ENCODE measurements around the gene SMAD5.

SMAD5 gene

DNA sequence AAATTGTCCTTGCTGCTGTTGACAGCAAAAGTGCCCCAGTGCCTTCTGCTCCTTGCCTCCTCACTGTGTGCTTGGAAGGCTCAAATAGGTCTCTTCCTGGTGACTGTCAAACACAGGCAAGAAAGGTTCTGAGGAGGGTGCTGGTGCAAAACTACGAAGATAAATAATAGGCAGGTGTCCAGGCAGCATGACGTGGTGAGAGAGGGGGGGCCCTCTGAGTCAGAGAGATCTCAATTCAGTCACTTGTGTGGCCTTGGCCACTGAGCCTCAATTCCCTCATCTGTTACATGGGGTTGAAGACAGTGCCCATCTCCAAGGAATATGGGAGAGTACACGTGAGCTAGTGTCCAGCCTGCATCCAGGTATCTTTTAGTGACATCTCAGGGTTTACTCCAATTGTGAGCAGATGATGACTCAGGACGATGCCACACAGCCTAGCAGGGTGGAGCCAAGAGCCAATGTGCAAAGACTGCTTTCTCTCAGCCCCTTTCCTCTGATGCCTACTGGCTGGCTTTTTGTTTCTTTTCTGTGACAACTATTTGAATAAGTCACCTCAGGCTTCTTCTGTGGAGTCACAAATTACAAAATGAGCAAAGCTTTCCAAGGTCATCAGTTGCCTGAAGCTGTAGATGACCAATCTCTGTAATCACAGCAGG is 90.1 kb downstream of the SMAD5 start:
- Mint-ChIP-seq H3K4me1 (ENCODE audit: low read depth) (no peaks in the 10 kb centered on the region), H3K4me3 (no peak overlapping the region), H3K36me3 (ENCODE audit: low read depth) (no peaks in the 10 kb centered on the region), H3K27ac (no peak overlapping the region), H3K27me3 (ENCODE audit: low read depth) (peaks cover 3% of the 10 kb centered on the region), H3K9me3 (peaks cover 3% of the 10 kb centered on the region)

DNA sequence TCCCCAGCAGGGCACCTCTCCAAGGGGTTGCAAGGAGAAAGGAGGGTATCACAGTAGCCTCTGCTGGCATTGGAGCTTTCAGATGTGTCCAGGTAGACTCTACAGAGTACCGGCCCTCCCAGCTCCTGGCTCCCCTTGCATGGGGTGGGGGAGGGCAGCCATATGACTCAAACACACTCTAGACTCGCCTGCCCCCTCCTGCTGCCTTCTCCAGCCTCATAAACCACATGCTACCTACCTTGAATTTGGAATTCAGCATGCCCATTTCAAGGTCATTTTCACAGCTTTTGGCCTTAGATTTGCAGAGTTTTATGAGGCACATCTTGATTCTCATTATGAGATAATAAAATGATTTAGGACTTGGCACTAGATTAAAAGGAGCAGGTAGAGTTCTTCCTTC is 93.2 kb downstream of the SMAD5 start:
- H3K4me3 Mint-ChIP-seq, result no peak overlapping the region
- H3K9me3 Mint-ChIP-seq, result no peaks in the 10 kb centered on the region
- no peaks in the 10 kb centered on the region for H3K4me1 Mint-ChIP-seq (ENCODE audit: low read depth)
- H3K36me3 Mint-ChIP-seq (ENCODE audit: low read depth), result no peaks in the 10 kb centered on the region
- H3K27me3 Mint-ChIP-seq (ENCODE audit: low read depth), result peaks cover 7% of the 10 kb centered on the region
- H3K27ac Mint-ChIP-seq, result no peak overlapping the region

DNA sequence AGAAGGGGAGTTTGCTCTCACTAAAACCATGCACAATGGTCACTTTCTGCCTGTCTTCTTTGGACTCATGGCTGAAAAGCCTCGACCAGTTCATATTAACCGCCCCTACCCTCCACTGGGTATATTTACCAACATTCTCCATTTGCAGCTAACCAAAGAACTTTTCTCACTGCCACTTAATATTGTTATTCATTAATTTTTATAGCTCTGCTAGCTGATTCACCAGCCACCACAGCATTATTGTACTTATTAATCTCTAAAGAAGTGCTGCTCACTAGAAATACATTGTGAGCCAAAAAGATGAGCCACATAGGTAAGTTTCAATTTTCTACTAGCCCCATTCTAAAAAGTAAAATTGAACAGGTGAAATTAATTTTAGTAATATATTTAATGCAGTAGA is 93.8 kb downstream of the SMAD5 start:
- no peaks in the 10 kb centered on the region for H3K9me3 Mint-ChIP-seq
- peaks cover 7% of the 10 kb centered on the region for H3K27me3 Mint-ChIP-seq (ENCODE audit: low read depth)
- no peak overlapping the region for H3K4me3 Mint-ChIP-seq
- H3K27ac Mint-ChIP-seq, result no peak overlapping the region
- H3K4me1 Mint-ChIP-seq (ENCODE audit: low read depth), result no peaks in the 10 kb centered on the region
- no peaks in the 10 kb centered on the region for H3K36me3 Mint-ChIP-seq (ENCODE audit: low read depth)

DNA sequence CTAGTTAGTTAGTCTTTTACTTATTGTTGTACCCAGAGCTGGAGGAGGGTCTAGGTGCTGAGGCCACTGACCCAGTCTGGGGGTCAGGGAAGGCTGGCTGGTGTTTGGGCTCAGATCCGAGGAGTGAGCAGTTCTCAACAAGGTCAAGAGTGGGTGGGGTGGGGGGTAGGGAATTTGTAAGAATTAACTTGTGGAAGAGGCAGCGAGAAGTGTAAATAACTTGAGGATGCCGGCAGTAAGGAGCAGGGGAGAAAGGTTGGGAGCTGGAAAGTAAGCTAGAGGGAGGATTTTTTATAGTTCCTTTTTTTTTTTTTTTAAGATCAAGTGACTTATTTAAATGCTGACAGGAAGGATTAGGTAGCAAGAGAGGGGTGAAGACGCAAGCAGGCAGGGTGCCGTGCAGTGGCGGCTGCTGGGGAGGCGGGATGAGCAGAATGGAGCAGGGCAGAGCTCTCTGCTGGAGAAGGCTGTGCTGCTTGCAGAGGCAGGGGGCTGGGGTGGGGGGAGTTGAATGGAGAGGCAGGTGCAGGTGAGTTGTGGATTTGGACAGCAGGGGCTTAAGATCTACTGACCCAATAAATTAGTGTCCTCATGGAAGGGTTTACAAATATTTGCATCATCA is 95.6 kb downstream of the SMAD5 start:
- peaks cover 7% of the 10 kb centered on the region for H3K27me3 Mint-ChIP-seq (ENCODE audit: low read depth)
- H3K4me3 Mint-ChIP-seq, result no peak overlapping the region
- no peaks in the 10 kb centered on the region for H3K9me3 Mint-ChIP-seq
- no peaks in the 10 kb centered on the region for H3K4me1 Mint-ChIP-seq (ENCODE audit: low read depth)
- H3K36me3 Mint-ChIP-seq (ENCODE audit: low read depth), result no peaks in the 10 kb centered on the region
- H3K27ac Mint-ChIP-seq, result no peak overlapping the region

DNA sequence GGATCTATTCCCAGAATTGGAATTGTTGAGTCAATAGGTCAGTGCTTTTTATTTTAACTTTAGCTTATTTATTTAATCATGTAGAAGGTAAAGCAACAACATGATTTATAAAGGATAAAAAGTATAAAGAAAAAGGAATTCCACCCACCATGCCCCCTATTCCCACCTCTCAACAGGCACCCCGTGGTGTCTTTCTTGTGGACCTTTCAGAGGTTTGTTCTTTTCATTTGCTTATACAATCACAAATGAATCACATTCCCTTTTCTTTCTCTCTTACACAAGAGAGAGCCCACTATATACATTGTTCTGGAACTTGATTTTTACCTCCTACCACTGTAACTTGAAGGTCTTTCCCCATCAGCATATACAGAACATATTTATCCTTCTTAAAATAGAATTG is 97.5 kb downstream of the SMAD5 start:
- Mint-ChIP-seq H3K27ac (no peak overlapping the region), H3K36me3 (ENCODE audit: low read depth) (no peaks in the 10 kb centered on the region), H3K27me3 (ENCODE audit: low read depth) (peaks cover 3% of the 10 kb centered on the region), H3K9me3 (no peaks in the 10 kb centered on the region), H3K4me3 (no peak overlapping the region), H3K4me1 (ENCODE audit: low read depth) (no peaks in the 10 kb centered on the region)

DNA sequence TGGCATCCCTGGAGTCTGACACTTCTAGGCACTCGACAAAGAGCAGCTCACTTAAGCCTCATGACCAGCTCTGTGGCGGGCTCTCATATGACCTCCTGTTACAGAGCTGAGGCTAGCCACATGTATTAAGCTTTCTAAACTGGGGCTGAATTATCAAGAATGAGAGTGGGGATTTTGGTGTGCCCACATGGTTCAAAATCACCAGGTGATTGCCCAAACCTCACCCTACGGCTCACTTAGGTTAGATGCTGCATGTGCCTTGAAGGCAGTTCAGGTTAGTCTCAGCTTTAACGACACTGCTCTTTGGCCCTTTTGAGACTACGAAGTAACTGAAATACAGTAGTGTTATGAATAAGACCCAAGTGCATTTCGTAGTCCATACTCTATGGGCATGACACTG is 99.7 kb downstream of the SMAD5 start:
- Mint-ChIP-seq H3K4me3 (no peak overlapping the region), H3K27me3 (ENCODE audit: low read depth) (peaks cover 3% of the 10 kb centered on the region), H3K4me1 (ENCODE audit: low read depth) (no peaks in the 10 kb centered on the region), H3K27ac (no peak overlapping the region), H3K36me3 (ENCODE audit: low read depth) (no peaks in the 10 kb centered on the region), H3K9me3 (no peaks in the 10 kb centered on the region)
